Thoracic aorta endothelial cell (primary cell): ENCODE results near the gene IL1F10. TPM values are rescaled to one million over a fixed set of nuclear protein-coding genes. Genes with fewer than 3 reads are reported as not detected.

Experiments
- small RNA-seq: library from RNA; depleted of rRNA; stranded (forward); fragments of <200 nt; gene quantifications from one replicate; pipeline ENCODE3, GENCODE V24; 2012
- total RNA-seq: library from RNA; depleted of rRNA; stranded (reverse); fragments of >200 nt; gene quantifications from 2 replicates; pipeline ENCODE4 v1.2.3, GENCODE V29; 2012

Gene IL1F10, protein sequence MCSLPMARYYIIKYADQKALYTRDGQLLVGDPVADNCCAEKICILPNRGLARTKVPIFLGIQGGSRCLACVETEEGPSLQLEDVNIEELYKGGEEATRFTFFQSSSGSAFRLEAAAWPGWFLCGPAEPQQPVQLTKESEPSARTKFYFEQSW
- total RNA-seq = not detected in 2 replicates

GRCh38 chr2:113067681-113068080, at the start of gene IL1F10:
Gene IL1F10 (plus strand): TSS chr2:113067970. CDS start chr2:113072739, 4,769 bp downstream.

GRCh38 chr2:113052396-113052917, 15.3 kb upstream of the IL1F10 start, which contains the start of gene IL36B:
Gene IL36B (minus strand): TSS chr2:113052867.

GRCh38 chr2:113058998-113059960, 8.5 kb upstream of the IL1F10 start, which contains the start of gene IL36RN:
Gene IL36RN (plus strand): TSS chr2:113059198. CDS start chr2:113059439, 241 bp downstream.

Small RNA genes lying within 50 kb of the gene (small RNA-seq; reads per million reads assigned to genes)
- not detected for gene RNU6-1180P

Other genes with a start within 250 kb of the IL1F10 start
- gene IL1B, start 231.2 kb upstream of the IL1F10 start, total RNA-seq = not detected in 2 replicates
- gene IL37, start 156.8 kb upstream of the IL1F10 start, total RNA-seq = not detected in 2 replicates
- gene IL36G, start 90.0 kb upstream of the IL1F10 start, total RNA-seq = not detected in 2 replicates
- gene IL36A, start 62.5 kb upstream of the IL1F10 start, total RNA-seq = not detected in 2 replicates
- not detected in 2 replicates for gene IL36B, start 15.1 kb upstream of the IL1F10 start, total RNA-seq
- not detected in 2 replicates for gene IL36RN, start 8.8 kb upstream of the IL1F10 start, total RNA-seq
- gene IL1RN, start 59.6 kb downstream of the IL1F10 start, total RNA-seq = not detected in 2 replicates
- 0.14 and 0.27 TPM in 2 replicates for gene PSD4, start 106.0 kb downstream of the IL1F10 start, total RNA-seq
- gene PAX8, start 211.0 kb downstream of the IL1F10 start, total RNA-seq = 0.13 and 0.43 TPM in 2 replicates